Left ventricle myocardium inferior (tissue), 1 donor: ENCODE results near the gene NEK4. TPM values are rescaled to one million over a fixed set of nuclear protein-coding genes. Genes with fewer than 3 reads are reported as not detected.

ENCODE experiments used
- DNase-seq: peaks from one replicate; pipeline ENCODE4 v3.0.0-alpha.2; 2020
- H3K27ac ChIP-seq: fragments of 200-600 bp; replicated peaks from 2 replicates; pipeline ENCODE4 v1.8.0; 2021
- H3K27me3 ChIP-seq: fragments of 200-600 bp; 2 replicates; pipeline ENCODE4 v1.8.0; 2021; ENCODE audit warnings: low read depth
- H3K36me3 ChIP-seq: fragments of 200-600 bp; 2 replicates; pipeline ENCODE4 v1.8.0; 2021
- H3K4me1 ChIP-seq: fragments of 200-600 bp; 2 replicates; pipeline ENCODE4 v1.8.0; 2021
- H3K4me3 ChIP-seq: fragments of 200-600 bp; 2 replicates; pipeline ENCODE4 v1.8.0; 2021; ENCODE audit warnings: mild to moderate bottlenecking, moderate library complexity
- H3K9me3 ChIP-seq: fragments of 200-600 bp; replicated peaks from 2 replicates; pipeline ENCODE4 v1.8.0; 2021
- intact Hi-C: fragments of 100-400 bp; cut with micrococcal nuclease; formaldehyde crosslinking; loops from one replicate; pipeline ENCODE4 v1.11.0; 2022
- total RNA-seq: library from RNA; stranded (reverse); fragmentation: NEBNext Ultra II Directional; extraction: Animal tissue kit (Norgen Biotek cat#: 25700); gene quantifications from one replicate; pipeline ENCODE4 v1.2.1, GENCODE V29; 2021
- TF ChIP-seq, protein P1 (sequence below): fragments of 200-600 bp; IDR thresholded peaks from 2 replicates; pipeline ENCODE4 v1.8.0; 2021; ENCODE audit warnings: antibody characterized with exemption, mild to moderate bottlenecking, borderline replicate concordance
- donor health status: DM: no; HTN: yes; CAD: no; lungs with severe emphysema.

The NEK4 gene
- total RNA-seq, 1 donor from 2014 or later: 17.7 TPM

DNA sequence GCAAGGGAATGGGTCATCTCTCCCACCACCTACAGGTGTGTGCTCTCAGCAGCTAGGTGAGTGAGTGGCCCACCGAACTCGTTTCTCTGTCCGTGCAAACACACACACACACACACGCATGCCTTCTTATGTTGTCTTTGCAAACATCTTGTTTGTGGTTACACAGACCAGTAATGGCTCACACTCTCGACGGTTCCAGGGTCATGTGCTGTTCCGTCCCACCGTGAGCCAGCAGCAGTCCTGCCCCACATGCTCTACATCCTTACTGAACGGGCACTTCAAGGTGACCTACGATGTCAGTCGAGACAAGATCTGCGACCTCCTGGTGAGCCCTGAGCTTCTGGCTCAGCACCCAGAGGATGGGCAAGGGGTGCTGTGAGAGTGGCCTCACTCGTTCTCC lies 11.0 kb upstream of the NEK4 start:
- Histone ChIP-seq H3K4me1 (no peaks in the 10 kb centered on the region), H3K36me3 (no peaks in the 10 kb centered on the region), H3K4me3 (no peak overlapping the region), H3K27me3 (peaks cover 19% of the 10 kb centered on the region), H3K9me3 (no peaks in the 10 kb centered on the region), H3K27ac (no peak overlapping the region)
- TF ChIP-seq, protein P1, sequence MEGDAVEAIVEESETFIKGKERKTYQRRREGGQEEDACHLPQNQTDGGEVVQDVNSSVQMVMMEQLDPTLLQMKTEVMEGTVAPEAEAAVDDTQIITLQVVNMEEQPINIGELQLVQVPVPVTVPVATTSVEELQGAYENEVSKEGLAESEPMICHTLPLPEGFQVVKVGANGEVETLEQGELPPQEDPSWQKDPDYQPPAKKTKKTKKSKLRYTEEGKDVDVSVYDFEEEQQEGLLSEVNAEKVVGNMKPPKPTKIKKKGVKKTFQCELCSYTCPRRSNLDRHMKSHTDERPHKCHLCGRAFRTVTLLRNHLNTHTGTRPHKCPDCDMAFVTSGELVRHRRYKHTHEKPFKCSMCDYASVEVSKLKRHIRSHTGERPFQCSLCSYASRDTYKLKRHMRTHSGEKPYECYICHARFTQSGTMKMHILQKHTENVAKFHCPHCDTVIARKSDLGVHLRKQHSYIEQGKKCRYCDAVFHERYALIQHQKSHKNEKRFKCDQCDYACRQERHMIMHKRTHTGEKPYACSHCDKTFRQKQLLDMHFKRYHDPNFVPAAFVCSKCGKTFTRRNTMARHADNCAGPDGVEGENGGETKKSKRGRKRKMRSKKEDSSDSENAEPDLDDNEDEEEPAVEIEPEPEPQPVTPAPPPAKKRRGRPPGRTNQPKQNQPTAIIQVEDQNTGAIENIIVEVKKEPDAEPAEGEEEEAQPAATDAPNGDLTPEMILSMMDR: no peak
- DNase-seq: no peak
- intact Hi-C loops: no loop called here

DNA sequence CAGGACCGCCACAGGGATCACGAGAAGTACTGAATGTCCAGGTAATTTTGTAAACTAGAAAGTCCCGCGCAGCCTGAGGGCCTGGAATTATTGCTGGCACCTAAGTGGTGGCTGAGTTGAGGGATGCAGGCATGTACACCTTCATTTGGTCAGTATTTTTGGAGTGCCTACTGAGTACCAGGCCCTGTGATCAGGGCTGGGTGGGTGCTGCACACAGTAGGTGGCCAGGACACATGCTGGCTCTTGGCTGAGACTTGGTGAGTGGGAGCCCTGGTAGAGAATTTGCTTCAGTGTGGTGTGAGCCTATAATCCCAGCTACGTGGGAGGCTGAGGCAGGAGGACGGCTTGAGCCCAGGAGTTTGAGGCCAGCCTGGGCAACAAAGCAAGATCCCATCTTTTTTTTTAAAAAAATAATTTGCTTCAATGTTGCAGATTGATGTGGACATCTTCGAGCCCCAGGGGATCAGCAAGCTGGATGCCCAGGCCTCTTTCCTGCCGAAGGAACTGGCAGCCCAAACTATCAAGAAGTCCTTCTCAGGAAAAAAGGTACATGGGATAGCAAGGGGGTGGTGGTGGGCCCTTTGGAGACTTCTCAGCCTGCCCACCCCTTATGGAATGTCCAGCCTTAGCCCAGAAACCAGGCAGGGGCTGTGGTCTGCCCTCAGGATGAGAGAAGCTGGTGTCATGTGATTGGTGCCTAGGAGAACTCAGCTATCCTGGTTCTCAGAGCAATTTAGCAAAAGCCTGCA lies 9.3 kb upstream of the NEK4 start:
- Histone ChIP-seq H3K4me1 (no peaks in the 10 kb centered on the region), H3K27me3 (peaks cover 19% of the 10 kb centered on the region), H3K36me3 (no peaks in the 10 kb centered on the region), H3K4me3 (no peak overlapping the region), H3K27ac (no peak overlapping the region), H3K9me3 (no peaks in the 10 kb centered on the region)
- no peak for DNase-seq
- TF ChIP-seq, protein P1: no peak
- intact Hi-C loops: no loop called here

DNA sequence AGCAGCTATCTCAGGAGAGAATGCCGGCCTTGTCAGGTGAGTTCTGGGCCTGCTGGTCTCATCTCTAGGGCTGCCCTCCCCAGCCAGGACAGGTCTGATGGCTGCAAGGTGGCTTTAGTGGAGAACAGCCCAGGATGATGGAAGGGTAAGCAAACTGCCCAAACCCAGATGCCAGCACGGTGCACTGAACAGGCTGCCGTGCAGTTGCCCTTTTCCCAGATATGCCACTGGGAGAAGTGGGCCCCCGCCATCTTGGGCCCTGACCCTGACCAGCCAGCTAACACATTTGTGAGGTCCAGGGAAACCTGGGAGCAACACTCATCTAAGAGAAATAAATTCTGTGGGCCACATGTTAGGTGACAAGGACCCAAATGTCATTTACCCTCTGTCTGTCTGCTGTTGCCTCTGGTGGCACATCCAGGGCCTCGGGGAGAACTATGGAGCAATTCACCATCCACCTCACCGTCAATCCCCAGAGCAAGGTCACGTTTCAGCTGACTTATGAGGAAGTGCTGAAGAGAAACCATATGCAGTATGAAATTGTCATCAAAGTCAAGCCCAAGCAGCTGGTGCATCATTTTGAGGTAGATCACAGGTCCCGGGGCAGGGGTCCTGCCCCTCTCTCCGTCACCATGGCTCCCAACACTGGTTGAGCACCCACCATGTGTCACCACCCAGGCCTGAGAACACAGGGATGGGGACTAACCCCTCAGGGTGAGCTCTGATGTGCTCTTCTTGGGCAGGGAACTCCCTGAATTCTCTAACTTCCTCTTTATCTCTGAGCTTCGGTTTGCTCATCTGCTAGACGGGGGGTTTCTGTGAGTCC lies 8.5 kb upstream of the NEK4 start:
- H3K4me1 ChIP-seq: no peaks in the 10 kb centered on the region
- DNase-seq: no peak
- H3K4me3 ChIP-seq: no peak overlapping the region
- peaks cover 19% of the 10 kb centered on the region for H3K27me3 ChIP-seq
- no peaks in the 10 kb centered on the region for H3K9me3 ChIP-seq
- intact Hi-C loops: no loop called here
- no peaks in the 10 kb centered on the region for H3K36me3 ChIP-seq
- TF ChIP-seq, protein P1: no peak
- no peak overlapping the region for H3K27ac ChIP-seq

DNA sequence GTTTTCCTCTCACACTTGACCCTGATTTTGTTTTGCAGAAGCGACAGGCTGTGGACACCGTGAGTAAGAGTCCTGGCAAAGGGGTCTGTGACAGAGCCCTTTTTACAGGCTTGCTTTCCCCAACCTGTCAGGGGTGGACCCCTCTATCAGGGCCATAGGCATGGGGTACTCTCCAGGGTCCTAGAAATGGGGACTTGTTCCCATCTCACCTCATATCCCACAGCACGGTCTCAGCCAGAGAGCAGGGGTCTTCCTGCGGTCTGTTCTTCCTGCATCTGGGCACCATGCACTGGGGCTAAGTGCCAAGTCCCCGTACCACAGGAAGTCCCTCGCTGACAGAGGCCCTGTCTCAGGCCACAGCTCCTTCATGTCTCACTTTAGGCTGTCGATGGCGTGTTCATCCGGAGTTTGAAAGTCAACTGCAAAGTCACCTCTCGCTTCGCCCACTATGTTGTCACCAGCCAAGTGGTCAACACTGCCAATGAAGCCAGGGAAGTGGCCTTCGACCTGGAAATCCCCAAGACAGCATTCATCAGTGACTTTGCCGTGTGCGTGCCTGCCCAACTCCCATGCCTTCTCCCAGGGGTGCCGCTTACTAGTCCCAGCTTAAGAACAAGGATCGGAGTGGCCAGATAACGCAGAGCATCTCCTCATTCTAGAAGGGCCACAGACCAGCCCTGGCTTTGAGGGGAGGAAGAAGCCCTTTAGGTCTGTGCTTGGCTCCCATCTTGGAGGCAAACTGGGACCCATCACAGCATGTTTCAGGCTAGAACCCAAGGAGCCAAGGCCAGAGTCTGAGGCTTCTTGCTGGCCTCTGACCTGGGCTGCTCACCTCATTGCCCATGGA lies 7.4 kb upstream of the NEK4 start:
- TF ChIP-seq, protein P1: no peak
- no peak for DNase-seq
- no peaks in the 10 kb centered on the region for H3K36me3 ChIP-seq
- peaks cover 19% of the 10 kb centered on the region for H3K27me3 ChIP-seq
- no peak overlapping the region for H3K4me3 ChIP-seq
- no peak overlapping the region for H3K27ac ChIP-seq
- no peaks in the 10 kb centered on the region for H3K9me3 ChIP-seq
- intact Hi-C loops: no loop called here
- H3K4me1 ChIP-seq: no peaks in the 10 kb centered on the region
